Measurements from ENCODE around the gene TASOR2. TPM values are rescaled to one million over a fixed set of nuclear protein-coding genes. Genes with fewer than 3 reads are reported as not detected.

The TASOR2 gene
- total RNA-seq, 1 donor from 2014 or later, result 82.4 TPM

- DNase-seq, result no peak
Measured at GRCh38 chr10:5688587-5688986, 3.9 kb downstream of the TASOR2 start.

- no peak for DNase-seq
Measured at GRCh38 chr10:5691786-5692185, 7.1 kb downstream of the TASOR2 start.

- DNase-seq, result peak; percentile 58
Measured at GRCh38 chr10:5692461-5693358, 8.1 kb downstream of the TASOR2 start.

DNA sequence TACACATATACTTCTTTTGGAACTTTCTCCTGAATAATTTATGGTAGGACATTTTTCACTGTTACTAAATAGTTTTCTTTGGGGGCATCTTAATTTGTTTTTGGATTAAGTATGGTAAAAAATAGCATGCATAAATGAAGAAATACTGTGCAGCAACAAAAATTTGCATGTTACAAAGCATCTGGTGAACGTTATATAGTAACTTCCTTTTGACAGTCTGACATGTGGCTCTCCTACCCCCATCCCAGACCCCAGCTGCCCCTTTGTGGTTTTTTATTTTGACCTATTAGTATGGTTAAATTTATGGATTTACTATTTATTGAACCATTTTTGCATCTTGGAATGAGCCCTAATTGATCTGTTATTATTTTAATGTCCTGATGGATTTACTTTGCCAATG lies 9.9 kb downstream of the TASOR2 start:
- DNase-seq, result no peak

GRCh38 chr10:5697342-5697741 lies 12.7 kb downstream of the TASOR2 start:
- DNase-seq, result no peak

- no peak for DNase-seq
Measured at GRCh38 chr10:5698062-5698461, 13.4 kb downstream of the TASOR2 start.

DNA sequence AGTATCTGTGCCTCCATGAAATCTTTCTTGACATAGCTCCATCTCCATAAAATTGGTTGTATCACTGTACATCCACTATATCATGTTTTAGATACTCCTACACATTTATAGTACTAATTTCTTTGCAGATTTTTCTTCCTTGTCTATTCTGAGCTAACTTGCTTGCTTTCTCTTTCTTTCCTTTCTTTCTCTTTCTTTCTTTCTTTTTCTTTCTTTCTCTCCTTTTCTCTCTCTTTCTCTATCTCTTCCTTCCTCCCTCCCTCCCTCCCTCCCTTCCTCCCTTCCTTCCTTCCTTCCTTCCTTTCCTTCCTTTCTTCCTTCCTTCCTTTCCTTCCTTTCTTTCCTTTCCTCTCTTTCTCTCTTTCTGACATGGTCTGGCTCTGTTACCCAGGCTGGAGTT lies 23.7 kb downstream of the TASOR2 start:
- DNase-seq, result no peak

GRCh38 chr10:5709865-5710264 lies 25.2 kb downstream of the TASOR2 start:
- no peak for DNase-seq

GRCh38 chr10:5710859-5711258 lies 26.2 kb downstream of the TASOR2 start:
- DNase-seq, result no peak

DNA sequence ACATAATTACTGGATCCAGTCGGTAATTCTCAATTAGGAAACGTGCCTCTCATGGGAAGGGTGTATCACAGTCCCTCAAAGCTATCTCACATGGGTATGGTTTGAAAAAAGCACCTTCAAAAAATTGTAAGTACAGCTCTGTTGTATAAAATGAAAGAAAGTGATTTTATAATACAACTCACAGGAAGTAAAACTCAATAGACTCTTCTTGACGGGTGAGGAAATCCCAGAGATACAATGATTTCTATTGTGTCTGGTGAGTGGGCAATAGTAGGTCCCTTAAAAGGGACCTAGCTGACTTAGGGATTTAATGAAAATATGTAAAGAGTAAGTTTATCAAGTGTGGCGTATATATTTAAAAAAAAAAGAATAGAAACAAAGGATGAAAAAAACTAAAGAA lies 27.0 kb downstream of the TASOR2 start:
- DNase-seq, result peak; percentile 48

GRCh38 chr10:5719546-5719945 lies 34.9 kb downstream of the TASOR2 start:
- no peak for DNase-seq

DNA sequence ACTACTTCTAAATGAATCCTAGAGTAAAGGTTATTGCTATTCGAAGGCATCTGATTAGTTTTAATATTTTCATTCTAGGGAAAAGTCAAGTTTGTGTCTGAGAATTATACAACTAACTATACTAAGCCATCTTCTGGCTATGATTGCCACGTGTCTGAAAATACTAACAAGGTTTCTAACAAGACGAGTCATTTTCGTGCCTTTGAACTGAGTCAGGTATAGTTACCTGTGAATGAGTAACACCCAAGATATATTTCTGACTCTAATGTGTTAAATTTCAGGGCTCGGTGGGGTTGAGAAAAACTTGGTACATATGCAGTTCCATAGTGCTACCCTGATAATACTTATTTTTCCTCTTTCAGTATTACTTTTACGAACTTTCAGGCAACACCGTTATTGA lies 35.5 kb downstream of the TASOR2 start:
- DNase-seq, result no peak

- no peak for DNase-seq
Measured at GRCh38 chr10:5723692-5724091, 39.1 kb downstream of the TASOR2 start.

GRCh38 chr10:5730766-5731165 lies 46.1 kb downstream of the TASOR2 start:
- DNase-seq, result no peak

DNA sequence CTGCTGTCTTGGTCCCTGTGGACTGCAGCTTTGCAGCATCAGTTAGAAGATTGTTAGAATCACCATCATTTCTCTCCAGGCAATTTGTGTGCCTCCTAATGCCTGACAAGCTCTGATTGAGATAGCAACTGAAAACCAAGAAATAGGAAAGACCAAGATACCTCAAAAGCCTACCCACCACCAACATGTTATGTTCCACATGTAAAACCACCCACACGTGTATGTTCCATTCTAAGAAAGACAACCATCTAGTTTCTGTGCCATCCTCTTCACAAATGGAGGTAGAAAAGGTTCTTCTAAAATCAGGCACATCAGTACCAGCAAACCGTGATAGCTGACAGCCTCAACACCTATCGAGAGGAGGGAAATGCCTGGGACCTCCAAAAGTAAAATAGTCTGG lies 46.9 kb downstream of the TASOR2 start:
- DNase-seq, result no peak

- no peak for DNase-seq
Measured at GRCh38 chr10:5732141-5732540, 47.5 kb downstream of the TASOR2 start.

Other genes starting within 250 kb of the TASOR2 start
- not detected in 2 replicates for gene CALML5, start 185.3 kb upstream of the TASOR2 start, total RNA-seq
- gene CALML3, start 159.9 kb upstream of the TASOR2 start, total RNA-seq, result not detected in 2 replicates
- 17.5 and 17.6 TPM in 2 replicates for gene ASB13, start 18.2 kb upstream of the TASOR2 start, total RNA-seq
- gene GDI2, start 128.6 kb downstream of the TASOR2 start, total RNA-seq, result 581 and 665 TPM in 2 replicates
- 5.8 and 7.0 TPM in 2 replicates for gene ANKRD16, start 205.1 kb downstream of the TASOR2 start, total RNA-seq
- 127 and 145 TPM in 2 replicates for gene FBH1, start 205.4 kb downstream of the TASOR2 start, total RNA-seq

All from dermis blood vessel endothelial cell (primary cell).